Measurements from ENCODE around the gene NFKB1.
"Not testable (repeated sequence)": the region's sequence is repeated elsewhere in the genome, so short reads cannot be mapped to it uniquely, and the experiment has no call there.

Gene NFKB1, protein sequence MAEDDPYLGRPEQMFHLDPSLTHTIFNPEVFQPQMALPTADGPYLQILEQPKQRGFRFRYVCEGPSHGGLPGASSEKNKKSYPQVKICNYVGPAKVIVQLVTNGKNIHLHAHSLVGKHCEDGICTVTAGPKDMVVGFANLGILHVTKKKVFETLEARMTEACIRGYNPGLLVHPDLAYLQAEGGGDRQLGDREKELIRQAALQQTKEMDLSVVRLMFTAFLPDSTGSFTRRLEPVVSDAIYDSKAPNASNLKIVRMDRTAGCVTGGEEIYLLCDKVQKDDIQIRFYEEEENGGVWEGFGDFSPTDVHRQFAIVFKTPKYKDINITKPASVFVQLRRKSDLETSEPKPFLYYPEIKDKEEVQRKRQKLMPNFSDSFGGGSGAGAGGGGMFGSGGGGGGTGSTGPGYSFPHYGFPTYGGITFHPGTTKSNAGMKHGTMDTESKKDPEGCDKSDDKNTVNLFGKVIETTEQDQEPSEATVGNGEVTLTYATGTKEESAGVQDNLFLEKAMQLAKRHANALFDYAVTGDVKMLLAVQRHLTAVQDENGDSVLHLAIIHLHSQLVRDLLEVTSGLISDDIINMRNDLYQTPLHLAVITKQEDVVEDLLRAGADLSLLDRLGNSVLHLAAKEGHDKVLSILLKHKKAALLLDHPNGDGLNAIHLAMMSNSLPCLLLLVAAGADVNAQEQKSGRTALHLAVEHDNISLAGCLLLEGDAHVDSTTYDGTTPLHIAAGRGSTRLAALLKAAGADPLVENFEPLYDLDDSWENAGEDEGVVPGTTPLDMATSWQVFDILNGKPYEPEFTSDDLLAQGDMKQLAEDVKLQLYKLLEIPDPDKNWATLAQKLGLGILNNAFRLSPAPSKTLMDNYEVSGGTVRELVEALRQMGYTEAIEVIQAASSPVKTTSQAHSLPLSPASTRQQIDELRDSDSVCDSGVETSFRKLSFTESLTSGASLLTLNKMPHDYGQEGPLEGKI

DNA sequence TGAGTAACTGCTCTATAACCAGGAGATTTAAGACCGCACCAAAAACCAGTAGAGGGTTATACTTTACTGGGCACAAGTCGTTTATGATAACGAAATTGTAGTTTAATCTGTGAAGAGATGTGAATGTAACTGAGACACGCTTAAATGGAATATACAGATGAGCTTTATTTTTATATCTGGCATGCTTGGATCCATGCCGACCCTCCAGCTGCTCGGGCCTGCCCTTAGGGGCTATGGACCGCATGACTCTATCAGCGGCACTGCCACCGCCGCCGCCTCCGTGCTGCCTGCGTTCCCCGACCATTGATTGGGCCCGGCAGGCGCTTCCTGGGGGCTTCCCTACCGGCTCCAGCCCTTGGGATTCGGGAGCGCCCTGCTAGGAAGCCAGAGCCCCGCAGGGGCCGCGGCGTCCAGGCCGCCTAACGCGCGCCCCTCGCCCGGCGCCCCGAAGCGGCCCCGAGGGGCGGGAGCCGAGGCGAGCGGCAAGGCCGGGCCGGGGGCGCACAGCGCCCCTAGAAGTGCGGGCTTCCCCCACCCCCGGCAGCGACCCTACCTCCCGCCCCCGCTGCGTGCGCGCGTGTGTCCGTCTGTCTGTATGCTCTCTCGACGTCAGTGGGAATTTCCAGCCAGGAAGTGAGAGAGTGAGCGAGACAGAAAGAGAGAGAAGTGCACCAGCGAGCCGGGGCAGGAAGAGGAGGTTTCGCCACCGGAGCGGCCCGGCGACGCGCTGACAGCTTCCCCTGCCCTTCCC, at the start of gene NFKB1:
Gene NFKB1, plus strand, starts transcription at position 664 of the 751 bp plus-strand sequence. CDS start 24,160 bp downstream, outside the sequence.
- DNase-seq = peak; percentile 26

DNA sequence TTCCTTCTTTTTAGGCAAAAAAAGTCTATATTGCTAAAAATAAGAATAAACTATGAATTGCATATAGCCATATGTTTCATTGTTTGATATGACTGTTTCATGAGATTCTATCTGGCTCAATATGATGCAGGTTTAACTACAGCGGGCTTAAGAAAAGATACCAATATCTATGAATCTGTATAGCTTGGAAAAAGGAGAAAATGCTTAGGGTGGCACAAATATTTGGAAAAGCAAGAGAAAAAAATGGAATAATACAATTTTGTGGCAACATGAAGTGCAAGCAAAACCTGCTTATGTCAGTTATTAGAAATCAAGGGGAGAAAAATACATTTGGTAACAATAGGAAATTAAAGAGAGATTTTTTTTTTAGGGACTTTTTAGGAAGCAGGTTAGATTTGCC, 48.3 kb upstream of the NFKB1 start:
- DNase-seq = no peak

DNA sequence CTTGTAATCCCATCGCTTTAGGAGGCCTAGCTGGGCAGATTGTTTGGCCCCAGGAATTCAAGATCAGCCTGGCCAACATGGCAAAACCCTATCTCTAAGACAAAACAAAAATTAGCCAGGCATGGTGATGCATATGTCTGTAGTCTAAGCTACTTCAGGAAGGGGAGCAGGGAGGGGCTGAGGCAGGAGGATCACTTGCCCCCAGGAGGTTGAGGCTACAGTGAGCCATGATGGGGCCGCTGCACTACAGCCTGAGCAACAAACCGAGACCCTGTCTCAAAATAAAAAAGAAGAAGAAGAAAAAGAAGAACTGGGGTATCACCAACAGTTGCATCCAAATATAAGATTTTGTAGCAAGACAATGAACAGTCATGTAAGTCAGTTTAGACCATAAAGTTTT, 47.3 kb upstream of the NFKB1 start:
- DNase-seq = no peak

DNA sequence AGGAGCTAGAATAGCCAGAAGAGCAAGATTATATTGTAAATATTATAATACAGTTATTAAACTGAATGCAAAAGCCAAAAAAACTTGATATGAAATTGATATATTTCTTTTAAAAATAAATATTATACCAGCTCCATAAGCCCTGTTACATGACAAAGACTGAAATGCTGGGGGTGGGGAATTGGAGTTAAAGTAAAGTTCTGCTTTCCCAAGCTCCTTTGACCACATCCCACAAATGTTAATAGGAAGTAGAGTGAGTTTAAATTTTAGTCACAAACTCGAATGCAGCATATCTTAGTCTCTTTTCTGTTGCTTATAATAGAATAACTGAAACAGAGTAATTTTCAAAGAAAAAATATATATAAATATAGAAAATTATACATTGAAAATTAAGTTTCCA, 46.9 kb upstream of the NFKB1 start:
- no peak for DNase-seq

DNA sequence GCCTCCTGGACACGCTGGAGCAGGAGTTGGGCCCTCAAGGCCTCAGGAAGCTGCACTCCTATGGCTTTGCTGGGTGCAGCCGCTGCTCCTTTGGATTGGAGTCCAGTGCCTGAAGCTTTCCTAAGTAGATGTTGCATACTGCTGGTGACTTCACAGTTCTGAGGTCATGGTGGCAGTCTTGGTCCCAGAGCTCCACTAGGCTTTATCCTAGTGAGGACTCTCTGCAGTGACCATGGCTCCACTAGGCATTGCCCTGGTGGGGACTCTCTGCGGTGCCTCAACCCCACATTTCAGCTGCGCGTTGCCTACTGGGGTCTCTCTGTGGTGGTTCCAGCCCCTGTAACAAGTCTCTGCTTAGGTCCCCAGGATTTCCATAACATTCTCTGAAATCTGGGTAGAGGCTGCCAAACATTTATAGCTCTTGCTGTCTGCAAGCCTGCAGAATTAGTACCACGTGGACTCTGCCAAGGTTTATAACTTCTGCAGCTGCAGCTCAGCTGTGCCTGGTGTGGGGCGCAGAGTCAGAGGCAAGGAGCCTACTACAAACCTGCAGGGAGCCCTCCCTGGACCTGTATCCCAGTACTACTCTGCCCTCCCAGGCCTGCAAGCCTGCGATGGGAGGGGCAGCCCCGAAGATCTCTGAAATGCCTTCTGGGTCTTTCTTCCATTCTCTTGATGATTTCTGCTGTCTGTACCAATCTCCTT, 46.0 kb upstream of the NFKB1 start:
- DNase-seq = no peak

DNA sequence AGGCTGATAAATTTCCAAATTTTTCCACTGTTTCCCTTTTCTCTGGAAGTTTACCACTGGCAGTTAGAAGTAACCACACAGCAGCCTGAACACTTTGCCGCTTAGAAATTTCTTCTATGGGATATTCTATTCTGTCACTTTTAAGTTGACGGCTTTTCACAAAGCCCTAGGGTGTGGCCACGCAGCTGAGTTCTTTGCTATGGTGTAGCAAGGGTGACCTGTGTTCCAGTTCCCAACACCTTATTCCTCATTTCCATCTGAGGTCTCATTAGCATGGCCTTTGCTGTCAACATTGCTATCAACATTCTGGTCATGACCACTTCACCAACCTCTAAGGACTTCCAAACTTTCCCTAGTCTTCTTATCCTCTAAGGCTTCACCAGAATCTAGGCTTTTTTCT, 45.4 kb upstream of the NFKB1 start:
- DNase-seq = no peak

DNA sequence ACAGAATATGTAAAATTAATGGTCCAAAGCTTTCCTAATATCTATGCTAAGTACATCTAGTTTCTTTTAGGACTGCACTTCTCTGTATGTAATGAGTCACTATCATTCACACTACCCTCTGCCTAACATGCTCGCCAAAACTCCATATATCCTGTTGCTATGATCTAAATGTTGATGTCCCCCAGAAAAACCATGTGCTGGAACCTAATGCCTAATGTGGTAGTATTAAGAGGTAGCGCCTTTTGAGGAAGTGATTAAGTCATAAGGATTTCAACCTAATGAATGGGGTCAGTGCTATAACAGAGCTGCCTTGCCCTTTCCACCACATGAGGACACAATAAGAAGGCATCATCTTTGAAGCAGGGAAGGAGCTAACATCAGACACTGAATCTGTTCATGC, 34.9 kb upstream of the NFKB1 start:
- DNase-seq = no peak

DNA sequence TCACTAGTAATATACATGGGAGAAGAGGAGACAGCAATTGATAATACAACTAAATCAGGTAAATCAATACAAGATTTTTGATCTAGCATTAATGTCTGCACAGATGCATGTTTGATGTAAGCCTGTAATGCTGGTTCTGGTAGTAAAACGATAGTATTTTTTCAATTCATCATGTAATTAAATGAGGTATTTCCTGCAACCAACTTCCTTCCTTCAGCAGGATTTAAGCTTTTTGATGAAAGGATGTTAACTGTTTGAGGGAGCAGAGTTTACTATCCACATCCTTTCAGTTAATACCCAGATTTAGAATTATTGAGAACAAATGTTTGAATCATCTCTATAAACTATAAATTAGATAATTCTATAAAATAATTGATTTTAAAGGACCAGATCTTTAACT, 31.4 kb upstream of the NFKB1 start:
- no peak for DNase-seq

DNA sequence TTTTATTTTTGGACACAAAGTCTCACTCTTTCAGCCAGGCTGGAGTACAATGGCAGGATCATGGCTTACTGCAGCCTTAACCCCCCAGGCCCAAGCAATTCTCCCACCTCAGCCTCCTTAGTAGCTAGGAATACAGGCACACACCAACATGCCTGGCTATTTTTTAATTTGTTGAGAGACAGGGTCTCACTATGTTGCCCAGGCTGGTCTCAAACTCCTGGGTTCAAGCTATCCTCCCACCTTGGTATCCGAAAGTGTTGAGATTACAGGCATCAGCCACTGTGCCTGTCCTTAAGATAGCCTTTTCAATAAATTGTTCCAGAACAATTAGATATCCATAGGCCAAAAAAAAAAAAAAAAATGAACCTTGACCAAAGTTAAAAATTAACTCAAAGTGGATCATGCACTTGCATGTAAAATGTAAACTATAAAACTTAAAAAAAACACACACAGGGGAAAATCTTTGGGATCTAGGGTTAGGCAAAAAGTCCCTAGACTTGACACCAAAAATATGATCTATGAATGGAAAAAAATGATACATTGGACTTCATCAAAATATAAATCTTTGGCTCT, 28.6 kb upstream of the NFKB1 start:
- no peak for DNase-seq

DNA sequence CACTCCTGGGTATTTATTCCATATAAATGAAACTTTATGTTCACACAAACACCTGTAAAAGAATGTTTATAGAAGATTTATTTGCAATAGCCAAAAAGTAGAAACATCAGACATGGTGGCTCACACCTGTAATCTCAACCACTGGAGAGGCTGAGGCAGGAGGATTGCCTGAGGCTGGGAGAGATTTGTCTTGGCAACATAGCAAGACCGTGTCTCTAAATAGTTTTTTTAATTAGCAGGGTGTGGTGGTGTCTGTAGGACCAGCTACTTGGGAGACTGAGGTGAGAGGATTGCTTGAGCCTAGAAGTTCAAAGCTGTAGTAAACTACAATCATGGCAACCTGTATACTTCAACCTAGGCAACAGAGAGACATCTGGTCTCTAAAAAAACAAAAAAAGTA, 27.7 kb upstream of the NFKB1 start:
- DNase-seq = no peak

DNA sequence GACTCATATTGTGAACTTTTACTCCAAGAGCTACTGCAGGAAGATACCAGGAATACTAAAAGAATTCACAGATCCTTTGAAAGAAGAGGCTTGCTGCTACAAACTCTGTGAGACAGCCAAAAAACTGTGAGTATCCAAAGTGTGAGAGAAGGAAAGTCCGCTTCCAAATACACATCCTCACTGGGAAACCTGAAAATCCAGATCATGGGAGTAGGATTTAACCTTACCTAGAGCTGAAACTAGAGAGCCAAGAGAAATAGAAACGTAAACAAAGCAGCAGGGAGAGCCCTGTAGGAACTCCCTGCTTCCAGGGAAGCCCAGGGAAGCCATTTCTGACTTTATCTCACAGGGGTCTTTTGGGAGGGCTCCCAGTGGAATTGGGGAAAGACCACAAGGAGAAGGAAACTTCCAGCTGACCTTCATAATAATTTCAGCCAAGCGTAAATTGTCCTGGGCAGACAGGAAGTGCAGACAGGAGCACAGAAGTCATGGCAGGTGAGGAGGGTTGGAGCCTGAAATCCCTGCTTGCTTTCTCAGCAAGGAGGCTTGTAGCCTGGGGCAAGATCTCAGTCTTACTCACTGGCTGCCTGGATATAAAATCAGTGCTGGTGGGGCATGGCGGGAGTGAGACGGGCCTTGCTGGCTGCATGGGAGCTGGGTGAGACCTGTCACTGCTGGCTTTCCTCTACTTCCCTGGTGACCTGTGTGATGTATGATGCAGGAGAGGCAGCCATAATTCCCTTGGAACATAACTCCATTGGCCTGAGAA, 26.2 kb upstream of the NFKB1 start:
- DNase-seq = no peak

DNA sequence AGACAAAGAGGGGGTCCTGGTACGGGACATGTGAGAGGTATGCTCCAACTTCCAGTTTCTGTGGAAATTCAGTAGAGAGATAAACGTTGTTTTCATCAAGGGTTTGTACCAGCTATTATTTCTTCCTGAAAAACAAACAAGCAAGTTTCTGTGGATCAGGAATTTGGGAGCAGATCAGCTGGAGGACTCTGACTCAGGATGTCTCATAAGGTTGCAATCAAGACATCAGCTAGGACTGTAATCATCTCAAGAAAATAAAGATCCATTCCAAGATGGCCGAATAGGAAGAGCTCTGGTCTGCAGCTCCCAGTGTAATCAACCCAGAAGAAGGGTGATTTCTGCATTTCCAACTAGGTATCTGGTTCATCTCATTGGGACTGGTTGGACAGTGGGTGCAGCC, 23.5 kb upstream of the NFKB1 start:
- DNase-seq = no peak

DNA sequence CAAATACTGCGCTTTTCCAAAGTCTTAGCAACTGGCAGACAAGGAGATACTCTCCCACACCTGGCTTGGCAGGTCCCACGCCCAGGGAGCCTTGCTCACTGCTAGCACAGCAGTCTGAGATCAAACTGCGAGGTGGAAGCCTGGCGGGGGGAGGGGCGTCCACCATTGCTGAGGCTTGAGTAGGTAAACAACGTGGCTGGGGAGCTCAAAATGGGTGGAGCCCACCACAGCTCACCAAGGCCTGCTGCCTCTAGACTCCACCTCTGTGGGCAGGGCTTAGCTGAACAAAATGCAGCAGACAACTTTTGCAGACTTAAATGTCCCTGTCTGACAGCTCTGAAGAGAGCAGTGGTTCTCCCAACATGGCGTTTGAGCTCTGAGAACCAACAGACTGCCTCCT, 23.0 kb upstream of the NFKB1 start:
- no peak for DNase-seq

DNA sequence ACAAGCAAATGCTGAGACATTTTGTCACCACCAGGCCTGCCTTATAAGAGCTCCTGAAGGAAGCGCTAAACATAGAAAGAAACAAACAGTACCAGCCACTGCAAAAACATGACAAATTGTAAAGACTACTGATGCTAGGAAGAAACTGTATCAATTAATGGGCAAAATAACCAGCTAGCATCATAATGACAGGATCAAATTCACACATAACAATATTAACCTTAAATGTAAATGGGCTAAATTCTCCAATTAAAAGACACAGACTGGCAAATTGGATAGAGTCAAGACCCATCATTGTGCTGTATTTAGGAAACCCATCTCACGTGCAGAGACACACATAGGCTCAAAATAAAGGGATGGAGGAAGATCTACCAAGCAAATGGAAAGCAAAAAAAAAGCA, 21.3 kb upstream of the NFKB1 start:
- DNase-seq = not testable (repeated sequence)

DNA sequence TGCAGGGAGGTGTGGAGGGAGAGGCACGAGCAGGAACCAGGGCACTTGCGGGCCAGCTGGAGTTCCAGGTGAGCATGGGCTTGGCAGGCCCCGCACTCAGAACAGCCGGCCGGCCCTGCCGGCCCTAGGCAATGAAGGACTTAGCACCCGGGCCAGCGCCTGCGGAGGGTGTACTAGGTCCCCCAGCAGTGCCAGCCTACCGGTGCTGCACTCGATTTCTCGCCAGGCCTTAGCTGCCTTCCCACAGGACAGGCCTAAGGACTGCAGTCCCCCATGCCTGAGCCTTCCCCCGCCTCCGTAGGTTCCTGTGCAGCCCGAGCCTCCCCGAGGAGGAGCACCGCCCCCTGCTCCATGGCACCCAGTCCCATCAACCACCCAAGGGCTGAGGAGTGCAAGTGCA, 18.0 kb upstream of the NFKB1 start:
- no peak for DNase-seq

DNA sequence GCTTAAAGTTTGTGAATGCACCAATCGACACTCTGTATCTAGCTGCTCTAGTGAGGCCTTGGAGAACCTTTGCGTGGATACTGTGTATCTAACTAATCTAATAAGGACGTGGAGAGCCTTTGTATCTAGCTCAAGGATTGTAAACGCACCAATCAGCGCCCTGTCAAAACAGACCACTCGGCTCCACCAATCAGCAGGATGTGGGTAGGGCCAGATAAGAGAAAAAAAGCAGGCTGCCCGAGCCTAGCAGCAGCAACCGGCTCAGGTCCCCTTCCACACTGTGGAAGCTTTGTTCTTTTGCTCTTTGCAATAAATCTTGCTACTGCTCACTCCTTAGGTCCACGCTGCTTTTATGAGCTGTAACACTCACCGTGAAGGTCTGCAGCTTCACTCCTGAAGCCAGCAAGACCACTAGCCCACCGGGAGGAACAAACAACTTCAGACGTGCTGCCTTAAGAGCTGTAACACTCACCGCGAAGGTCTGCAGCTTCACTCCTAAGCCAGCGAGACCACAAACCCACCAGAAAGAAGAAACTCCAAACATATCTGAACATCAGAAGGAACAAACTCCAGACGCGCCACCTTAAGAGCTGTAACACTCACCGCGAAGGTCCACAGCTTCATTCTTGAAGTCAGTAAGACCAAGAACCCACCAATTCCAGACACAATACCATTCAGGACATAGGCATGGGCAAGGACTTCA, 17.0 kb upstream of the NFKB1 start:
- not testable (repeated sequence) for DNase-seq

DNA sequence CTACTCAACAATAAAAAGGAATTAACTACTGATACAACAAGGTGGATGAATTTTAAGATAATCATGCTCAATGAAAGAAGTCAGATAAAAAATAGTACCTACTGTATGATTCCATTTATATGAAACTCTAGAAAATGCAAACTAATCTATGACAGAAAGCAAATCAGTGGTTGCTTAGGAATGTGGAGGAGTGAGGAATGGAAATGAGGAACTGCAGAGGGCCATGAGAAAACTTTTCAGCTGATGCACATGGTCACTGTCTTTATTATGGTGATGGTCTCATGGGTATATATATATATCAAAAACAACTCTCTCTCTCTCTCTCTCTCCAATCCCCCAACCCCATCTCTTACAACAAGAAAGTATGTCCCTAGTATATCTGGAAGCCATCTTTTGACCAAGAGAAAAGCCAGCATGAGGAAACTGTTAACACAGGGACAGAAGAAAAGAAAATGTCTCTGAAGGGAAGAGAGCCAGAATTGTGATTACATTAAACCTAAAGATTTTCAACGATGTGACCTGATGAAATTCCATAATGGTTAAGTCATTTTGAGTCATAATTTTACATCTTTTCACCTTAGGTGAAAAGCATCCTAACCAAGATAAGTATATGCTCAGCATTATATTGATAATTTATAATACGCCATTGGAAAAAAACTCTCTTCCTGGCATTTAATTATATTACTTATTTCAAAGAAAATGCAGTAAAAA, 8.5 kb upstream of the NFKB1 start:
- DNase-seq = no peak

DNA sequence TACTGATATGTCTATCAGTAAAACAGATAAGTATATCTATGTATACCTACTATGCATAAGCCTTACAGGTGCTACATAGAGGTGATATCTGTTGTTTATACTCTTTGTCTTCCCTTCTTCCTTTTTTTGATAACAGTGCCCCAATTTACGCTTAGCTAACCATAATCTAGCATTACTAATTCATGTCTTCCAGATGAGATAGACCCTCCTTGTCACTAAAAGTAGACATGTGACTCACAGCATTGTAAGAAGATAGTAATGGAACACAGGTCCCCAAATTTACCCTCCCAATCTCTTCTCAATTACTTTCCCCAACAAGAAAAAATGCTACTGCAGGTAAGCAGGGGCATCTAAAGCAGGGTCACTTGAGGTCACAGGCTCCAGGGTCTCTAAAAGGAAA, 7.9 kb upstream of the NFKB1 start:
- DNase-seq = no peak

DNA sequence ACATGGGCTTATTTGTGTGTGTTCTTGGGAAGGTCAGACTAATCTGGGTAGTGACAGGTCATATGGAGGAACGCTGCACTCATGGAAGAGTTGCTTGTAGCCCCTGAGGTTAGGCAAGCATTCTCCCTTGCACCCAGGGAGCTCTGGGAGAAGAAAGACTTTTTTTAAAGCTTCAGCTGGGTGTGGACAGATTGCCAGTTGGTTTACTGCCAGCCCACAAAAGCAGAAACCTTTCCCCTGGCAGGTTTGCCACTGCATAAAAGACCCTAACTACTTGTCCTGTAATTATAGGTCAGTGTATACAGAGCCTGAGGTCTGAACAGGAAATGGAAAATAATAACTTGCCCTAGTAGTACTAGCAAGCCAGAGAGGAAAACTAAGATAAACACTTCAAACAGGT, 7.4 kb upstream of the NFKB1 start:
- no peak for DNase-seq

DNA sequence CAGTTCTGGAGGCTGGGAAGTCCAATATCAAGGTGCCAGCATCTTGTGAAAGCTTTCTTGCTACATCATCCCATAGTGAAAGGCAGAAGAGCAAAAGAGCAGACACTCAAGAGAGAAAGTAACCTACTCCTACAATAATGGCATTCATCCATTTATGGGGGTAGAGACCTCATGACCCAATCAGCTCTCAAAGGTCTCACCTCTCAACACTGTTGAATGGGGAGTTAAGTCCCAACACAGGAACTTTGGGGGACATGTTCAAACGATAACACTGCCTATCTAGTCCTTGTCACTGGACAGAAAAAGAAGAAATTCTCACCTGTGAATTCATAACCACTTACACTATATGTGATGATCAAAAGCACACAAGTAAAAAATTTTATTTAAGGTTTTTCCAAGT, 6.6 kb upstream of the NFKB1 start:
- no peak for DNase-seq

All from NCI-H1694 (cell line).